H1 (cell line): ENCODE results near the gene ARHGEF40. TPM values are rescaled to one million over a fixed set of nuclear protein-coding genes. Genes with fewer than 3 reads are reported as not detected.

Experiments
- ATF2 ChIP-seq: IDR thresholded peaks from 2 replicates; pipeline ENCODE4 v1.6.1; 2012; ENCODE audit warnings: low read length, inconsistent platforms
- CBX8 ChIP-seq: fragments of 300-800, 300-1000 bp; sonication (generic); IDR thresholded peaks from 2 replicates; pipeline ENCODE4 v1.7.1; 2016; ENCODE audit warnings: low read depth, low read length, borderline replicate concordance
- CREB1 ChIP-seq: IDR thresholded peaks from 2 replicates; pipeline ENCODE4 v1.6.1; 2012; ENCODE audit warnings: inconsistent platforms
- EGR1 ChIP-seq: IDR thresholded peaks from 2 replicates; pipeline ENCODE4 v1.6.1; 2011; ENCODE audit warnings: low read depth, low read length, borderline replicate concordance
- JUN ChIP-seq: IDR thresholded peaks from 2 replicates; pipeline ENCODE4 v1.6.1; 2011; ENCODE audit warnings: low read depth, mild to moderate bottlenecking, improper control_type of control experiment, low read length
- SAP30 ChIP-seq: fragments of 300-600 bp; sonication (generic); IDR thresholded peaks from 2 replicates; pipeline ENCODE4 v1.7.1; 2012; ENCODE audit warnings: low read length, moderate library complexity, mild to moderate bottlenecking, inconsistent platforms; ENCODE audit not compliant: insufficient read depth, insufficient replicate concordance
- SUZ12 ChIP-seq: fragments of 200-600 bp; sonication (generic); IDR thresholded peaks from 2 replicates; pipeline ENCODE4 v1.6.1; 2012; ENCODE audit warnings: mild to moderate bottlenecking, inconsistent platforms, low read length, moderate library complexity, mixed read lengths
- TAF7 ChIP-seq: optimal IDR thresholded peaks from 2 replicates; pipeline ENCODE3; 2011; ENCODE audit warnings: low read depth, mild to moderate bottlenecking, inconsistent platforms, low read length, moderate library complexity, borderline replicate concordance
- TBP ChIP-seq: IDR thresholded peaks from 2 replicates; pipeline ENCODE4 v1.6.1; 2011; ENCODE audit warnings: low read depth, low read length, improper control_type of control experiment
- YY1 ChIP-seq: IDR thresholded peaks from 2 replicates; pipeline ENCODE4 v1.6.1; 2011; ENCODE audit warnings: low read depth, mild to moderate bottlenecking, low read length
- polyA plus RNA-seq, 7 experiments: library from polyadenylated mRNA; depleted of rRNA in 3 of 7; stranded (reverse) in 5 of 7; unstranded in 2 of 7; fragments of >200 nt in 5 of 7; fragments of 200-250 nt in 2 of 7; gene quantifications; 1 replicate in 5 of 7; 2 replicates in 1 of 7; 4 replicates in 1 of 7; pipeline versions ENCODE4 v1.2.1 to v1.2.3, GENCODE V29; 2011 to 2013; ENCODE audit warnings: missing spikeins in 2 of 7, mixed read lengths in 2 of 7
- total RNA-seq: library from RNA; stranded (reverse); fragmentation: NEBNext Ultra II Directional; extraction: Animal tissue kit (Norgen Biotek cat#: 25700); gene quantifications from 2 replicates; pipeline ENCODE4 v1.2.1, GENCODE V29; 2021

The ARHGEF40 gene
- total and polyA plus RNA-seq, 2 of the 8 experiments (the other 6 are each of a cell fraction or from before 2014, with no cell fraction given): 53.1 to 101 TPM

GRCh38 chr14:21106498-21107282 lies 36.6 kb downstream of the ARHGEF40 start (continued):
- TF ChIP-seq TBP (peak; percentile 17; the same call in 1 of the 2 replicates), JUN (no peak), TAF7 (peak; percentile 20), CREB1 (no peak), SAP30 (no peak), CBX8 (no peak), ATF2 (no peak), EGR1 (no peak), YY1 (peak; percentile 84), SUZ12 (no peak)
